KG1 (cell line): ENCODE measurements around the gene TARS1.
A peak's percentile ranks its signal among the peaks of the same experiment; 100 is the strongest.

ENCODE experiments used
- DNase-seq: peaks from one replicate; lab custom pipeline; 2025; lab: John Stamatoyannopoulos, UW

TARS1 gene

GRCh38 chr5:33440482-33441240 lies at the start of gene TARS1:
TSS of gene TARS1 (plus strand) at chr5:33440965. CDS start at chr5:33441087, 122 bp downstream.
- peak; percentile 98 for DNase-seq

DNA sequence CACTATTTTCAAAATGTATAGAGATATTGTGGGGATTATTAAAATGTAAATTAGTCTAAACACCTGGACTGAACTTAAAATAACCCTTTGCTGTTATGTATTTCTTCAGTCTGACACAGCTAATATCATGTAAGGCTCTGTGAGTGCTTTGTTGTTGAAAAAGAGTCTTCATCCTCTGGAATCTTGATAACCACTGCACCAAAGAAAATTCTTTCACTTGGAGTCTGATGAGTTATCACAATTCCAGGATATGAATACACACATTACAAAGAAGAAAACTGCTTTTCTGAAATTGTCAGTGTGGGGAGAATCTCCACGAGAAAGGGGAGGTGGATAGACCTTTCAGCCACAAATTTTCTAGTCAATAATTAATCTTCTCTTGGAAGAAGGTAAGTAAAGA lies 42.3 kb upstream of the TARS1 start:
- DNase-seq: no peak

DNA sequence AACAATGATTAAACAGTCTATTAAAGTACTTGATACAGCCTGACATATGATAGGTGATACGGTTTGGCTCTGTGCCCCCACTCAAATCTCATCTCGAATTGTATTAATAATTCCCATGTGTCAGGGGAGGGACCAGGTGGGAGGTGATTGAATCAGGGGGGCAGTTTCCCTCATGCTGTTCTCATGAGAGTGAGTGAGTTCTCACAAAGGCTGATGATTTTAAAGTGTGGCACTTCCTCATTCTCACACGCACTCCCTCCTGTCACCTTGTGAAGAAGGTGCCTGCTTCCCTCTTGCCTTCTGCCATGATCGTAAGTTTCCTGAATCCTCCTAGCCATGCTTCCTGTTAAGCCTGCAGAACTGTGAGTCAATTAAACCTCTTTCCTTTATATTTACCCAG lies 40.1 kb upstream of the TARS1 start:
- DNase-seq: peak; percentile 13

- DNase-seq: no peak
Measured at GRCh38 chr5:33401482-33402390, 39.0 kb upstream of the TARS1 start.

- no peak for DNase-seq
Measured at GRCh38 chr5:33403187-33403586, 37.6 kb upstream of the TARS1 start.

- DNase-seq: no peak
Measured at GRCh38 chr5:33408816-33409215, 31.9 kb upstream of the TARS1 start.

DNA sequence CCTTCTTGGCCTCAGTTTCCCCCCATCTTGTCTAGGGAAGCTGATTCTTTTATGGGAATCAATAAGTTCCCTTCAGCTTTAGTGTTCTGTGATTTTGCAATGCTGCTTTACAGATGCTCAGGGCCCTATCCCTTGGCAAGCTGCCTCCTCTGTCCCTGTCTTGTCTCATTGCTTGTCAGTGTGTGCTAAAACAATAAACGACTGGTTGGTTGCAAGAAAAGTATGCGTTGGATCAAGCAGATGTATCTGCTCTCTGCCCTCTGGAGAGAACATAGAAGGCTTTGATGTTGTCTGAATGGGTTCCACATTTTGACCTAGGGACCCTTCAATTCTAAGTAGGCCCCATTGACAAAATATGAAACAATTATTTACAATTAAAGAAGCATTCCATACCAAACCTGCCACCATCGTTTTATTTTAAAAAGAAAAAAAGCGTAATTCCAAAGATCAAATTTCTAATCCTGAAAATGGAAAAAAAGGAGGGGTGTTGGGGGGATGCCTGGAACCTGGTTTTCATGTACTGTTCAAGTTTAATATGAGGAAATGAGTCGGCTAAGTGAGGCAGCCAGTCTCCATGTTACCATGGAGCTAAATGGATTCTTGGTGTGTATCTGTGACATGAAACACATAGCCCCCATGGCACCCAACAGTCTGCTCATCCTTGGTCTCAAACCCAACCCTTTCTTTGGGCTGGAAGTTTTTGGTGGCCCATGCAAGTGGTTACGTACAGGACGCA lies 31.2 kb upstream of the TARS1 start:
- no peak for DNase-seq

DNA sequence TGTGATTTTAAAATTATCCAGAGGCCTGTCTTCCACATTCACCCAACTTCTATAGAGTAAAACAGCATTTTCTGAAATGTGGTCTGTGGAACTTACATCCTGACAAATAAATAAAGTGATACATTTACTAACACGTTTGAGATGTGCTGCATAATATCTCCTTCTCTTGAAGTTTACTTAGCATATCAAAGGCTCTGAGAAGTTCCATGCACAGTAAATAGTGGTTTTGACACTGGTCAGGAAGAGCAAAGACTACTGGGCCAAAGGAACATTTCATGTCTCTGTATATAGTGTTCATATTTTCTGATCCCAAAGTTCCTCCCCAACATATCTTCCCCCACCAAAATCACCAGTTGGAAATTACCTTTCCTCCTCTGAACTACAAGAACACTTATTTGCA lies 30.5 kb upstream of the TARS1 start:
- DNase-seq: no peak

DNA sequence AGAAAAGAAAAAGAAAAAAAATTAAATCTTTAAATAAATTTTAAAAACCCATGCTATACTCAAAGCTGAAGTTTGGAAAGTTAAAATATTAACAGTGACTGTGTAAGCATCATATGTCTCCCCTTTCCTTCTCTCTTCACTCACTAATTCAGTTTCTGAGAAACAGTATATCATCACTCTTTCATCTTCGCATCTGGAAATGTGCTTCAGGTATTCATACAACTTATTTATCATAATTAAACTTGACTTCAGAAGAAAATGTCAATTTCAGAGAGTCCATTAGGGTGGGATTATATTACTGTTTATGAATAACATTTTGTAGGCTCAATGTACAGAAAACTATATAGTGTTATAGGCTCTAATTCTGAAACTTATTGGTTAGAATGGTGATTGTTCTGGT lies 29.3 kb upstream of the TARS1 start:
- DNase-seq: no peak

DNA sequence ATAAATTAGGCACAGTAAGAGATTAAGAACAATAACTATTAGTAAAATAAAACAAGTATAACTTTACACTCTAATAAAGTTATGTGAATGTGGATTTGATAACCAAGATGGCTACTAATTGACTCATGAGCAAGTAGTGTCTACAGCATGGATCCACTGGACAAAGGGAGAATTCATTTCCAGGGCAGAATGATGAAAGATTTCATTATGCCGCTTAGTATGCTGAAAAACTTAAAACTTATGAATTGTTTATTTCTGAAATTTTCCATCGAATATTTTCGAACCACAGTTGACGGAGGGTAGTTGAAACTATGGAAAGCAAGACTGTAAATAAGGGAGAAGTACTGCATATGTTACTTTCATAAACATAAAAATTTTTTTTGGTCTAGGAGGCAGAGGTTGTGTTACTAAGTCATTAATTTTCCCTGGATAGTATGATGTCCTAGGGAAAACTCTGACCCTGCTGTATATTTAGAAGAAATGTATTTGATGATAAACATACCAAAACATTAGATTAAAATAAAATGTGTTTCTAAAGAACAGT lies 24.9 kb upstream of the TARS1 start:
- DNase-seq: no peak

- DNase-seq: no peak
Measured at GRCh38 chr5:33417632-33418031, 23.1 kb upstream of the TARS1 start.

GRCh38 chr5:33420946-33421345 lies 19.8 kb upstream of the TARS1 start:
- DNase-seq: no peak

- DNase-seq: no peak
Measured at GRCh38 chr5:33422191-33422590, 18.6 kb upstream of the TARS1 start.

GRCh38 chr5:33423018-33423630 lies 17.6 kb upstream of the TARS1 start:
- peak; percentile 44 for DNase-seq

GRCh38 chr5:33425314-33425713 lies 15.5 kb upstream of the TARS1 start:
- DNase-seq: no peak

DNA sequence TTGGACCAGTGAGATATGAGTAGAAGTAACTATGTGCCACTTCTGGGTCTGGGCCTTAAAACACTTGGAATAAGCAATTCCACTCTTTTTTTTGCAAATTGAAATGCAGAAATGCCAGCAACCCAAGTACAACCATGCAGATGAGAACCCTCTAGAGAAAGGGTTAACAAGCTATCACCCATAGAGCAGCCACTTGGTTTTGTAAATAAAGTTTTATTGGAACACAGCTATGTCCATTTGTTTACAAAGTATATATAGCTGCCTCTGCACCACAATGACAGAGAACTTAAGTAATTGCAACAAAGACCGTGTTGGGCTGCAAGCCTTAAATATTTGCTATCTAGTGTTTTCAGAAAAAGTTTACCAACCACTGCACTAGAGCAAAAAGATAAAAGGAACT lies 9.8 kb upstream of the TARS1 start:
- no peak for DNase-seq

DNA sequence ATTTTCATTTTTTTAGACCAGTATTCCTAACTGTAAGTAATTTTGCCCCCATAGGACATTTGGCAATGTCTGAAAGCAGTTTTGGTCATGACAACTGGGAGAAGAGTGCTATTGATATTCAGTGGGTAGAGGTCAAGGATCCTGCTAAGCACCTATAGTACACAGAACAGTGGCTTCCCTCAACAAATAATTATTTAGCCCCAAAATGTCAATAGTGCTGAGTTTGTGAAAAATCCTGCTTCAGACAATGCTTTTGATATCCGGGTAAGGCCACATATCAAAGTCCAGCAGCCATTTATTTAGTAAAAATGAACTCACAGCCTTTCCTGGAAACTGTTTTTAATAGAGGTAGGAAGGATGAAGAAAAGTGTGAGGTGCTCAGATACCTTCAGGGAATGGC lies 8.1 kb upstream of the TARS1 start:
- DNase-seq: no peak

DNA sequence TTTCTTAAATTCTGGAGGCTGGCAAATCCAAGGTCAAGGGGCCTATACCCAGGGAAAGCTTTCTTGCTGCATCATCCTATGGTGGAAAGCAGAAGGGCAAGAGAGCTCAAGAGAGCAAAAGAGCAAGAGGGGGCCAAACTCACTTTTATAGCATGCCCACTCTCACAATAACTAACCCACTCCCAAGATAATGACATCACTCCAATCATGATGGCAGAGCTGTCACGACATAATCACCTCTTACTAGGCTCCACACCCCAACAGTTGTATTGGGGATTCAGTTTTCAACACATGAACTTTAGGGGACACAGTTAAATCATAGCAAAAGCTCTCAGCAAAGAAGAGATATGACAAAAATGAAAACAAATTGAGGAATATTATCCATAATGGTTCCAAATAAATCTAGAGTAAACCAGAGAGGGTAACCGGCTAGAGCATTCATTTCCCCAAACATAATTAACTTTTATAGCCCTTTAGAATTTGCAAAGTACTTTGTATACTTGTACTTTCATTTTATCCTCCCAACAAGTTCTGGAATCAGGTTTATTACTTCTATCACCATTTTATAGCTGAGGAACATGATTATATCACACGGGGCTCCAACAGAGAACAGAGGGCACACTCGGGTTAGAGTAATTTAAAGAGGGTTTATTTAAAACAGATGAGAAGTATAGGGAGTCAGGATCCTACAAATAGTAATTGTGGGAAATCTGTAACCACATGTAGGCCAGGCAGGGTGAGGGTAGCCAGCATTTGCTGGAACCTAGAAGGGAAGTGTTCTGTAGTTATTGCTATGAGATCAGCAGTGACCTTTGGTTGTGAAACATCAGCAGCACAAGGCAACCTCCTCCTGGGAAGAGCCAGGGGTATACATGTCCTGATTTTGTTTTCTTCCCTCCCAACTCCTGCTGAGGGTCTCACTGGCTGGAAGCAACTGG lies 7.2 kb upstream of the TARS1 start:
- DNase-seq: no peak

DNA sequence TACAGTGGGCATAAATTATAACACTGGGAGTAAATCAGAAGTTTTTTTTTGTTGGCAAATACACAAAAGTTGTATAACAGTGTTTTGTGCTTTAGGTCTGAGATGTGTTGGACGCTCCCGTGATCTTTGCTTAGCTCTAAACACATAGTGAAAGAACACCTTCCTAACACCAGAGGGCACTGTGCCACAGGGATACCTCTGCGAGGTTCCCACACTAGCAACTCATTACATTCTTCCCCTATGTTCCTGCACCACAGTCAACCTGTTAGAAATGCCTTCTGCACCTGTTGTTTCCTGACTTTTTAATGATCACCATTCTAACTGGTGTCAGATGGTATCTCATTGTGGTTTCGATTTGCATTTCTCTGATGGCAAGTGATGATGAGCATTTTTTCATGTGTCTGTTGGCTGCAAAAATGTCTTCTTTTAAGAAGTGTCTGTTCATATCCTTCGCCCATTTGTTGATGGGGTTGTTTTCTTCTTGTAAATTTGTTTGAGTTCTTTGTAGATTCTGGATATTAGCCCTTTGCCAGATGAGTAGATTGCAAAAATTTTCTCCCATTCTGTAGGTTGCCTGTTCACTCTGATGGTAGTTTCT lies 4.8 kb upstream of the TARS1 start:
- DNase-seq: peak; percentile 34

GRCh38 chr5:33438996-33439395 lies 1.8 kb upstream of the TARS1 start:
- no peak for DNase-seq
